ENCODE measurements around the gene ARL11.

DNA sequence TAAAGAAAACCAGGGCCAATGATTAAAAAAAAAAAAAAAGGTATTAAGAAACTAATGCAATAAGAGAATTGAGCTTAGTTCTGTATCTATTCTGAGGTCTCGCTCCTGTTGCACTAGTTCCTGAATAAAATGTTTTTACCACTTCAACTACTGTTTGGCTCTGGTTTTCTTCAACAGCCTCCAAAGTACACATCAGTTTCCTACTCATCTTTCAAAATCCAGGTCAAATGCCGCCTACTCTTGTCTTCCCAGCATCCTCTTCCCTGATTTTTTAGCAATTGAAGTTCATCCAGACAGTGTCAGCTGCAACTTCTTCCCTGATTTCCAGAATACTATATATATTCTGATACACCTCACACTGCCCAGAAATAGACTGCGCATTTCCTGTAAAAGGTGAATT is 41.6 kb upstream of the ARL11 start:
- TF ChIP-seq EZH2phosphoT487 (IDR thresholded peaks at IDR 0.05; ENCODE audit: insufficient read depth, low read depth) = no peak
- no peak for TF ChIP-seq EZH2 (IDR thresholded peaks at IDR 0.05; ENCODE audit: insufficient read depth, poor library complexity, severe bottlenecking)

Data from GM23248 (cell line).